SU-DHL-6 (cell line): ENCODE measurements around the gene ANO2.

ENCODE experiments used
- CTCF ChIP-seq: fragments of 200-600 bp; sonication (generic); IDR thresholded peaks from one replicate; pipeline ENCODE4 v1.5.1; 2017; ENCODE audit warnings: antibody characterized with exemption, mild to moderate bottlenecking, low read length, moderate library complexity; ENCODE audit not compliant: insufficient read depth, poor library complexity, severe bottlenecking
- EZH2phosphoT487 ChIP-seq: fragments of 200-600 bp; sonication (generic), shearing (Covaris generic); conservative IDR thresholded peaks from 2 replicates; pipeline ENCODE4 v1.6.1; 2018; ENCODE audit warnings: mild to moderate bottlenecking, antibody characterized with exemption, low read length, moderate library complexity, mixed read lengths

- TF ChIP-seq CTCF (no peak), EZH2phosphoT487 (no peak)
Observed at GRCh38 chr12:5921027-5921909, 23.8 kb downstream of the ANO2 start.
